Measurements from ENCODE around the gene GPNMB.

Gene GPNMB

GRCh38 chr7:23275912-23276311, 29.3 kb downstream of the GPNMB start:
- DNase-seq, result peak; percentile 28

GRCh38 chr7:23276376-23276775, 29.8 kb downstream of the GPNMB start:
- DNase-seq, result no peak

- no peak for DNase-seq
Measured at GRCh38 chr7:23276947-23277346, 30.4 kb downstream of the GPNMB start.

GRCh38 chr7:23277359-23277989, 30.9 kb downstream of the GPNMB start:
- peak; percentile 66 for DNase-seq

- DNase-seq, result no peak
Measured at GRCh38 chr7:23279819-23280525, 33.4 kb downstream of the GPNMB start.

GRCh38 chr7:23283086-23283485, 36.5 kb downstream of the GPNMB start:
- no peak for DNase-seq

GRCh38 chr7:23284871-23285270, 38.3 kb downstream of the GPNMB start:
- DNase-seq, result no peak

GRCh38 chr7:23285657-23286646, 39.4 kb downstream of the GPNMB start:
- no peak for DNase-seq

- no peak for DNase-seq
Measured at GRCh38 chr7:23287612-23288011, 41.0 kb downstream of the GPNMB start.

GRCh38 chr7:23290993-23291392, 44.4 kb downstream of the GPNMB start:
- no peak for DNase-seq

- DNase-seq, result no peak
Measured at GRCh38 chr7:23291957-23292560, 45.5 kb downstream of the GPNMB start.

- no peak for DNase-seq
Measured at GRCh38 chr7:23292623-23293022, 46.0 kb downstream of the GPNMB start.

- no peak for DNase-seq
Measured at GRCh38 chr7:23293500-23294073, 47.0 kb downstream of the GPNMB start.

- no peak for DNase-seq
Measured at GRCh38 chr7:23294549-23295400, 48.2 kb downstream of the GPNMB start.

GRCh38 chr7:23295401-23295697, 48.8 kb downstream of the GPNMB start:
- DNase-seq, result no peak

GRCh38 chr7:23298141-23298881, 51.7 kb downstream of the GPNMB start:
- DNase-seq, result no peak

- DNase-seq, result peak; percentile 99
Measured at GRCh38 chr7:23298885-23299769, 52.6 kb downstream of the GPNMB start, which contains the start of gene MALSU1. MALSU1 (plus strand) TSS chr7:23299339; CDS start chr7:23299353, 14 bp downstream.

- DNase-seq, result no peak
Measured at GRCh38 chr7:23299770-23300300, 53.3 kb downstream of the GPNMB start.

- no peak for DNase-seq
Measured at GRCh38 chr7:23306936-23307521, 60.5 kb downstream of the GPNMB start.

Measured in NCI-H1092 treated with DMSO at 0.1 percent for 48 hours (cell line).